HG02852 (cell line): ENCODE measurements around the gene SELP.

Experiments
- ATAC-seq: cut with Tn5 transposase; IDR thresholded peaks from one replicate; pipeline ENCODE4 v1.9.1; 2021; ENCODE audit warnings: mild to moderate bottlenecking, moderate library complexity; ENCODE audit not compliant: unreplicated experiment

SELP gene

GRCh38 chr1:169577981-169578738 is 51.8 kb downstream of the SELP start:
- no peak for ATAC-seq

GRCh38 chr1:169576935-169577331 is 53.0 kb downstream of the SELP start:
- ATAC-seq = no peak

- no peak for ATAC-seq
Observed at GRCh38 chr1:169576241-169576934, 53.5 kb downstream of the SELP start.

- no peak for ATAC-seq
Observed at GRCh38 chr1:169574336-169574735, 55.6 kb downstream of the SELP start.

GRCh38 chr1:169572187-169572586 is 57.7 kb downstream of the SELP start:
- no peak for ATAC-seq

GRCh38 chr1:169571450-169571849 is 58.5 kb downstream of the SELP start:
- ATAC-seq = no peak

- no peak for ATAC-seq
Observed at GRCh38 chr1:169570172-169570574, 59.8 kb downstream of the SELP start.

GRCh38 chr1:169568497-169568896 is 61.4 kb downstream of the SELP start:
- no peak for ATAC-seq

GRCh38 chr1:169565335-169566271 is 64.3 kb downstream of the SELP start:
- no peak for ATAC-seq

GRCh38 chr1:169563650-169564049 is 66.3 kb downstream of the SELP start:
- ATAC-seq = no peak

GRCh38 chr1:169563019-169563615 is 66.8 kb downstream of the SELP start:
- no peak for ATAC-seq

- ATAC-seq = no peak
Observed at GRCh38 chr1:169561692-169562091, 68.2 kb downstream of the SELP start.

- ATAC-seq = no peak
Observed at GRCh38 chr1:169557131-169557530, 72.8 kb downstream of the SELP start.

- ATAC-seq = peak; percentile 65
Observed at GRCh38 chr1:169550294-169550693, 79.6 kb downstream of the SELP start.

- no peak for ATAC-seq
Observed at GRCh38 chr1:169548282-169548681, 81.6 kb downstream of the SELP start.

- peak; percentile 85 for ATAC-seq
Observed at GRCh38 chr1:169546087-169546995, 83.6 kb downstream of the SELP start.

GRCh38 chr1:169545472-169545871 is 84.5 kb downstream of the SELP start:
- ATAC-seq = no peak

- no peak for ATAC-seq
Observed at GRCh38 chr1:169538998-169539871, 90.7 kb downstream of the SELP start.
